ENCODE measurements around the gene PSKH1. TPM values are rescaled to one million over a fixed set of nuclear protein-coding genes. Genes with fewer than 3 reads are reported as not detected.
A peak's percentile ranks its signal among the peaks of the same experiment; 100 is the strongest.

PSKH1 gene
- total RNA-seq, 2 donors from 2014 or later: 32.1 to 37.4 TPM

DNA sequence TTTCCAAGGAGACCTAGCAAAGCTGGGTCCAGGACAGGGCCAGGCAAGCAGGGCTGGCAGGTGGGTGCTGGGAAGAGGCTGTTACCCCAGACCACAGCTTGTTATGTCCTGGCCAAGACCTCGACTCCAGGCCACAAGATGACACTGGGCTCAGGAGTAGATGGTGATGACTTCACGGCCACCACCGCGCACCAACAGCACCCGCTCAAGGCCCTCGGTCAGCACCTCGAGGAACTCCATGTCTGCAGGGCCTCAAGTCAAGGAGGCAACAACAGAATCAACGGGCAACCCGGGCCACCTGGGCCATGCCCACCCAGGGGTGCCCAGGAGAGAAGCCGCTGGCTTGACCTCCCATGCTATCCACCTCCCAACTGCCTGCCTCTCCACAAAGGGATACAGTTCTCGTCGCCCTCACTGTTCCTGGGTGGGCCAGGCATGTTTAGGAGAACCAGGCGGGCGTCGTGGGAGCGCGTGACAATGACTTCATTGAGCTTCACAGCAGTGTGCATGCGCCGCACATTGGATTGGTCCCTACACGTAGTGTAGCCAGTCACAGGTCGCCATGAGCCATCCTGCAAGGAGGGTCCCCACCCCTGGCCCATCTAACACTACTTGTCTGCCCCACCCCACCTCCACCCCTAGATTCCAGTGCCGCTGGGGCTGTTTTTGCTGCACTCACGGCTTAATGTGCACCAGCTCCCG lies 51.8 kb downstream of the PSKH1 start:
- H3K9ac ChIP-seq (ENCODE audit: extremely low read depth, low read length, poor library complexity, severe bottlenecking): no peak overlapping the region
- Mint-ChIP-seq H3K27me3 (ENCODE audit: insufficient read depth) (no peaks in the 10 kb centered on the region), H3K27ac (no peak overlapping the region), H3K4me1 (peaks cover 6% of the 10 kb centered on the region), H3K36me3 (ENCODE audit: low read depth) (peaks cover 16% of the 10 kb centered on the region), H3K9me3 (no peaks in the 10 kb centered on the region), H3K4me3 (no peak overlapping the region)
- H3K4me3 ChIP-seq (ENCODE audit: low read length): no peak overlapping the region
- H3K4me1 ChIP-seq (ENCODE audit: control insufficient read depth, insufficient read depth, low read length): peaks cover 10% of the 10 kb centered on the region
- H3K27ac ChIP-seq (ENCODE audit: low read depth, low read length): peak overlapping the region; percentile 70
- TF ChIP-seq, protein P1, sequence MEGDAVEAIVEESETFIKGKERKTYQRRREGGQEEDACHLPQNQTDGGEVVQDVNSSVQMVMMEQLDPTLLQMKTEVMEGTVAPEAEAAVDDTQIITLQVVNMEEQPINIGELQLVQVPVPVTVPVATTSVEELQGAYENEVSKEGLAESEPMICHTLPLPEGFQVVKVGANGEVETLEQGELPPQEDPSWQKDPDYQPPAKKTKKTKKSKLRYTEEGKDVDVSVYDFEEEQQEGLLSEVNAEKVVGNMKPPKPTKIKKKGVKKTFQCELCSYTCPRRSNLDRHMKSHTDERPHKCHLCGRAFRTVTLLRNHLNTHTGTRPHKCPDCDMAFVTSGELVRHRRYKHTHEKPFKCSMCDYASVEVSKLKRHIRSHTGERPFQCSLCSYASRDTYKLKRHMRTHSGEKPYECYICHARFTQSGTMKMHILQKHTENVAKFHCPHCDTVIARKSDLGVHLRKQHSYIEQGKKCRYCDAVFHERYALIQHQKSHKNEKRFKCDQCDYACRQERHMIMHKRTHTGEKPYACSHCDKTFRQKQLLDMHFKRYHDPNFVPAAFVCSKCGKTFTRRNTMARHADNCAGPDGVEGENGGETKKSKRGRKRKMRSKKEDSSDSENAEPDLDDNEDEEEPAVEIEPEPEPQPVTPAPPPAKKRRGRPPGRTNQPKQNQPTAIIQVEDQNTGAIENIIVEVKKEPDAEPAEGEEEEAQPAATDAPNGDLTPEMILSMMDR (conservative IDR thresholded peaks at IDR 0.05): no peak
- H3K9me3 ChIP-seq (ENCODE audit: control insufficient read depth, low read length): no peaks in the 10 kb centered on the region
- WGBS, 2 experiments (ENCODE audit: insufficient coverage in 1 of 2, insufficient read length in 1 of 2): 94 to 98% methylated on average over 23 to 24 of the region's 24 CpGs
- H3K27me3 ChIP-seq (ENCODE audit: control insufficient read depth, insufficient read depth, low read length, poor library complexity, severe bottlenecking): no peaks in the 10 kb centered on the region
- DNase-seq: no peak
- H3K36me3 ChIP-seq (ENCODE audit: control insufficient read depth, insufficient read depth, low read length): peaks cover 38% of the 10 kb centered on the region

DNA sequence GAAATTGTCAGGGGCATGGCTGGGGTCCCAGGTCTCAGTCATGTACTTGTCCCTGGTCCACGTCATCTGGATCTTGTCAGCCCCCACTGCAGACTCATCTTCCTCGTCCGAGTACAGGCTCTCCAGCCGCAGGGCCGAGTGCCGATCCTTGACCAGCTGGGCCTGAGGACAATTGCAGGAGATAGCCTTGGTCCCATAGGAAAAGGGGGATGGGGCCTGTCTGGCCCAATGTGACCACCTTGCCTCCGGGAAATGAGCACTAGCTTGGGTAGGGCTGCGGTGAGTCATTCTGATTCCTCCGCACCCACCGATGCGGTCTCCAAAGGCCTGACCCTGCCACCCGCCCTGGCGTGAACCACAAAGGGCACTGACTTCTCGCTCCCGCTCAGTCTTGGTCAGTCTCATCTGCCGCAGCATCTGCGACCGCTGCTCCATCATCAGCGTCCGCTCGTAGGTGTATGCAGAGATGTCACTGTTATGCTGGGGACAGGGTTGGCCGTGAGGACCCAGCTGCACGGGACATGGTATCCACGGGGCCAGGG lies 52.4 kb downstream of the PSKH1 start:
- Mint-ChIP-seq H3K27me3 (ENCODE audit: insufficient read depth) (no peaks in the 10 kb centered on the region), H3K4me3 (no peak overlapping the region), H3K27ac (no peak overlapping the region), H3K4me1 (peaks cover 6% of the 10 kb centered on the region), H3K9me3 (no peaks in the 10 kb centered on the region), H3K36me3 (ENCODE audit: low read depth) (peaks cover 20% of the 10 kb centered on the region)
- H3K9me3 ChIP-seq (ENCODE audit: control insufficient read depth, low read length): no peaks in the 10 kb centered on the region
- TF ChIP-seq, protein P1 (conservative IDR thresholded peaks at IDR 0.05): no peak
- H3K9ac ChIP-seq (ENCODE audit: extremely low read depth, low read length, poor library complexity, severe bottlenecking): no peak overlapping the region
- no peaks in the 10 kb centered on the region for H3K27me3 ChIP-seq (ENCODE audit: control insufficient read depth, insufficient read depth, low read length, poor library complexity, severe bottlenecking)
- no peak overlapping the region for H3K27ac ChIP-seq (ENCODE audit: low read depth, low read length)
- peaks cover 10% of the 10 kb centered on the region for H3K4me1 ChIP-seq (ENCODE audit: control insufficient read depth, insufficient read depth, low read length)
- DNase-seq: no peak
- no peak overlapping the region for H3K4me3 ChIP-seq (ENCODE audit: low read length)
- WGBS, 2 experiments (ENCODE audit: insufficient coverage in 1 of 2, insufficient read length in 1 of 2): 93 to 94% methylated on average over 13 to 24 of the region's 24 CpGs
- peaks cover 38% of the 10 kb centered on the region for H3K36me3 ChIP-seq (ENCODE audit: control insufficient read depth, insufficient read depth, low read length)

DNA sequence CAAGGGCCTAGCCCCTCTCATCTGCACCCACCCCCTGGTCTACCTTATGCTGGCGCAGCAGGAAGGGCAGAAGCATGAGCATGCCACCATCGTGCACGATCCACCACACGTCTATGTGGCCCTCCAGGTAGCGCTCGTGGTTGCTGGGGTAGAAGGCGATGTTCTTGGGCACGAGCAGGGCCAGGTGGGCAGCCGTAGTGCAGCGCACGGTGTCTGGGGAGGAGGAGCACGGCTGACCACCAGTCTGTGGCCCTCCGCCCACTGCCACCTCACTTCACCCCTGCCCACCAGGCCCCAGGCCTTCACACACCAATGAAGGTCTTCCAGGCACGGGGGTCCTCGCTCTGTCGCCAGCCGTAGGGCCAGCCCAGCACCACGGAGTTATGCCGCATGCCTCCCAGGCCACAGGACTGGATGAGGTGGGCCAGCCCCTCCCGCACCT lies 53.1 kb downstream of the PSKH1 start:
- Histone ChIP-seq H3K9me3 (ENCODE audit: control insufficient read depth, low read length) (no peaks in the 10 kb centered on the region), H3K4me1 (ENCODE audit: control insufficient read depth, insufficient read depth, low read length) (peaks cover 10% of the 10 kb centered on the region), H3K9ac (ENCODE audit: extremely low read depth, low read length, poor library complexity, severe bottlenecking) (no peak overlapping the region), H3K27ac (ENCODE audit: low read depth, low read length) (no peak overlapping the region), H3K27me3 (ENCODE audit: control insufficient read depth, insufficient read depth, low read length, poor library complexity, severe bottlenecking) (no peaks in the 10 kb centered on the region), H3K36me3 (ENCODE audit: control insufficient read depth, insufficient read depth, low read length) (peaks cover 38% of the 10 kb centered on the region), H3K4me3 (ENCODE audit: low read length) (no peak overlapping the region)
- TF ChIP-seq, protein P1 (conservative IDR thresholded peaks at IDR 0.05): no peak
- no peak overlapping the region for H3K27ac Mint-ChIP-seq
- 92 to 98% methylated on average over 15 to 20 of the region's 20 CpGs for WGBS, 2 experiments (ENCODE audit: insufficient coverage in 1 of 2, insufficient read length in 1 of 2)
- no peaks in the 10 kb centered on the region for H3K9me3 Mint-ChIP-seq
- no peak for DNase-seq
- H3K4me3 Mint-ChIP-seq: no peak overlapping the region
- peaks cover 25% of the 10 kb centered on the region for H3K36me3 Mint-ChIP-seq (ENCODE audit: low read depth)
- H3K4me1 Mint-ChIP-seq: peaks cover 6% of the 10 kb centered on the region
- H3K27me3 Mint-ChIP-seq (ENCODE audit: insufficient read depth): no peaks in the 10 kb centered on the region
